Lung (tissue), 12 donors: ENCODE results near the gene SAA4. TPM values are rescaled to one million over a fixed set of nuclear protein-coding genes. Genes with fewer than 3 reads are reported as not detected.
"Not testable (repeated sequence)": the region's sequence is repeated elsewhere in the genome, so short reads cannot be mapped to it uniquely, and the experiment has no call there.

ENCODE experiments used
- ATAC-seq: fragments of 200-7000 bp; cut with Tn5 transposase; one replicate; pipeline ENCODE4 v1.9.1; 2020; ENCODE audit warnings: moderate number of reproducible peaks; ENCODE audit not compliant: insufficient read depth, low FRiP score
- DNase-seq, 3 donors: peaks; one replicate each; pipeline ENCODE4 v3.0.0-alpha.2; 2013 to 2017
- H3K27ac ChIP-seq, 2 donors: one replicate each; pipeline ENCODE4 v1.5.1; 2013; ENCODE audit warnings: mild to moderate bottlenecking in 2 of 2, moderate library complexity in 2 of 2, control low read depth in 1 of 2, inconsistent platforms in 1 of 2, low read depth in 1 of 2, low read length in 1 of 2
- H3K27me3 ChIP-seq, 3 donors: one replicate each; pipeline ENCODE4 v1.5.1; 2013; ENCODE audit warnings: low read length in 2 of 3; ENCODE audit not compliant: control insufficient read depth in 3 of 3, insufficient read depth in 3 of 3
- H3K36me3 ChIP-seq, 4 donors: one replicate each; pipeline ENCODE4 v1.5.1; 2013; ENCODE audit warnings: low read length in 4 of 4, mild to moderate bottlenecking in 1 of 4, moderate library complexity in 1 of 4; ENCODE audit not compliant: control insufficient read depth in 4 of 4, insufficient read depth in 4 of 4
- H3K4me1 ChIP-seq, 5 donors: one replicate each; pipeline ENCODE4 v1.5.1; 2013; ENCODE audit warnings: low read length in 5 of 5, mild to moderate bottlenecking in 2 of 5, moderate library complexity in 1 of 5; ENCODE audit not compliant: control insufficient read depth in 5 of 5, insufficient read depth in 5 of 5
- H3K4me3 ChIP-seq: one replicate; pipeline ENCODE4 v1.5.1; 2013; ENCODE audit warnings: mild to moderate bottlenecking, control low read depth, moderate library complexity
- H3K9ac ChIP-seq, 2 donors: one replicate each; pipeline ENCODE4 v1.5.1; 2013; ENCODE audit warnings: low read length in 2 of 2, control low read depth in 1 of 2; ENCODE audit not compliant: insufficient read depth in 1 of 2
- H3K9me3 ChIP-seq, 4 donors: one replicate each; pipeline ENCODE4 v1.5.1; 2013; ENCODE audit warnings: low read length in 3 of 4, mild to moderate bottlenecking in 1 of 4, moderate library complexity in 1 of 4; ENCODE audit not compliant: control insufficient read depth in 4 of 4, insufficient read depth in 3 of 4
- WGBS, 2 donors: extraction: QIAGEN DNeasy Blood & Tissue Kit; methylation state at CpG; one replicate each; pipeline ENCODE4 v1.1.7; 2013; 5-methylcytosine and 5-hydroxymethylcytosine counted together
- polyA plus RNA-seq, 2 donors: library from polyadenylated mRNA; stranded (reverse); fragments of 200-250 nt; gene quantifications; one replicate each; pipeline ENCODE4 v1.2.1, GENCODE V29; 2013
- total RNA-seq, 2 donors: library from RNA; depleted of rRNA in 1 of 2; stranded (reverse); fragments of >200 nt in 1 of 2; gene quantifications; one replicate each; pipeline ENCODE4 v1.2.1, GENCODE V29; 2014 to 2021
- TF ChIP-seq, protein P1 (sequence below): IDR thresholded peaks from 2 replicates; pipeline ENCODE4 v1.5.1; 2012; ENCODE audit warnings: mild to moderate bottlenecking; ENCODE audit errors: control extremely low read depth, extremely low read depth
- donor health status: control.
- donor health status: control.
- donor health status: Bipolar disorder and iron deficiency.
- donor health status: healthy.
- donor health status: DM: yes; HTN: yes; CAD: no.

SAA4 gene
- total and polyA plus RNA-seq, 4 donors, result 0.39 to 6.4 (median 3.8) TPM; not detected in 1

- 22 to 48% methylated on average over 1 of the region's 1 CpG for WGBS, 2 donors
- no peak for ATAC-seq
- Histone ChIP-seq H3K4me3 (no peak overlapping the region), H3K9me3 (no peaks in the 10 kb centered on the region), H3K36me3 (no peaks in the 10 kb centered on the region), H3K27ac (no peak overlapping the region), H3K27me3 (peaks cover 0 to 4% (median 0%) of the 10 kb centered on the region in 3 donors), H3K4me1 (peaks cover 0 to 5% (median 0%) of the 10 kb centered on the region in 5 donors), H3K9ac (no peak overlapping the region)
- TF ChIP-seq, protein P1, sequence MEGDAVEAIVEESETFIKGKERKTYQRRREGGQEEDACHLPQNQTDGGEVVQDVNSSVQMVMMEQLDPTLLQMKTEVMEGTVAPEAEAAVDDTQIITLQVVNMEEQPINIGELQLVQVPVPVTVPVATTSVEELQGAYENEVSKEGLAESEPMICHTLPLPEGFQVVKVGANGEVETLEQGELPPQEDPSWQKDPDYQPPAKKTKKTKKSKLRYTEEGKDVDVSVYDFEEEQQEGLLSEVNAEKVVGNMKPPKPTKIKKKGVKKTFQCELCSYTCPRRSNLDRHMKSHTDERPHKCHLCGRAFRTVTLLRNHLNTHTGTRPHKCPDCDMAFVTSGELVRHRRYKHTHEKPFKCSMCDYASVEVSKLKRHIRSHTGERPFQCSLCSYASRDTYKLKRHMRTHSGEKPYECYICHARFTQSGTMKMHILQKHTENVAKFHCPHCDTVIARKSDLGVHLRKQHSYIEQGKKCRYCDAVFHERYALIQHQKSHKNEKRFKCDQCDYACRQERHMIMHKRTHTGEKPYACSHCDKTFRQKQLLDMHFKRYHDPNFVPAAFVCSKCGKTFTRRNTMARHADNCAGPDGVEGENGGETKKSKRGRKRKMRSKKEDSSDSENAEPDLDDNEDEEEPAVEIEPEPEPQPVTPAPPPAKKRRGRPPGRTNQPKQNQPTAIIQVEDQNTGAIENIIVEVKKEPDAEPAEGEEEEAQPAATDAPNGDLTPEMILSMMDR, result no peak
- no peak for DNase-seq
Observed at GRCh38 chr11:18264677-18265555, 28.3 kb upstream of the SAA4 start.

DNA sequence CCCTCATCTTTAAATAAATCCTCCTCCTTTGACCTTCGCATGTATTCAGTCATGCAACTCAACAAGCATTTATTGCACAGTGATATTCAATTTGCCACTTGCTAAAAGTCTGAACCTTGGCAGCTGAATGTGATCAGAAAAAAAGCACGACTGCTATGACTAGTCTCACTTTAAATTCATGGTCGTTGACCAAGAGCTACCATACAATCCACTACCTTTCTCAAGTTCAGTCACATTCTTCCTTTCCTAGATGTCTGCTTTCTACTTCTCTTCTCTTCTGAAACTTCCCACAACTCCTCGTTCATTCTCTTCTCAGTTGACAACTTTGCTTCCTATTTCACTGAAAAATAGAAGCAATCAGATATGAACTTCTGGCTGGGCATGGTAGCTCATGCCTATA lies 27.4 kb upstream of the SAA4 start:
- Histone ChIP-seq H3K9ac (no peak overlapping the region), H3K27ac (no peak overlapping the region), H3K9me3 (no peaks in the 10 kb centered on the region), H3K27me3 (peaks cover 0 to 4% (median 0%) of the 10 kb centered on the region in 3 donors), H3K4me1 (peaks cover 0 to 5% (median 0%) of the 10 kb centered on the region in 5 donors), H3K4me3 (no peak overlapping the region), H3K36me3 (no peaks in the 10 kb centered on the region)
- 72 to 78% methylated on average over 4 of the region's 4 CpGs for WGBS, 2 donors
- ATAC-seq, result no peak
- DNase-seq, result no peak
- TF ChIP-seq, protein P1, result no peak

DNA sequence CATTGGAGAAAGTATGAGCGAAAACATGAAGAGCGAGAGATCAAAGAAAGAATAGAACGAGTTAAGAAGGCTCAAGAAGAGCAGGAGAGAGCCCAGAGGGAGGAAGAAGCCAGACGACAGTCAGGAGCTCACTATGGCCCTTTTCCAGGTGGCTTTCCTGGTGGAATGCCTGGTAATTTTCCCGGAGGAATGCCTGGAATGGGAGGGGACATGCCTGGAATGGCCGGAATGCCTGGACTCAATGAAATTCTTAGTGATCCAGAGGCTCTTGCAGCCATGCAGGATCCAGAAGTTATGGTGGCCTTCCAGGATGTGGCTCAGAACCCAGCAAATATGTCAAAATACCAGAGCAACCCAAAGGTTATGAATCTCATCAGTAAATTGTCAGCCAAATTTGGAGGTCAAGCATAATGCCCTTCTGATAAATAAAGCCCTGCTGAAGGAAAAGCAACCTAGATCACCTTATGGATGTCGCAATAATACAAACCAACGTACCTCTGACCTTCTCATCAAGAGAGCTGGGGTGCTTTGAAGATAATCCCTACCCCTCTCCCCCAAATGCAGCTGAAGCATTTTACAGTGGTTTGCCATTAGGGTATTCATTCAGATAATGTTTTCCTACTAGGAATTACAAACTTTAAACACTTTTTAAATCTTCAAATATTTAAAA lies 26.2 kb upstream of the SAA4 start:
- H3K9me3 ChIP-seq, ATAC-seq, H3K9ac ChIP-seq, H3K27ac ChIP-seq, H3K27me3 ChIP-seq, H3K4me3 ChIP-seq, DNase-seq, H3K36me3 ChIP-seq, H3K4me1 ChIP-seq: not testable (repeated sequence)
- 74 to 82% methylated on average over 8 of the region's 8 CpGs for WGBS, 2 donors

GRCh38 chr11:18261721-18262120 lies 25.1 kb upstream of the SAA4 start:
- peaks cover 0 to 4% (median 0%) of the 10 kb centered on the region in 3 donors for H3K27me3 ChIP-seq
- no peaks in the 10 kb centered on the region for H3K9me3 ChIP-seq
- no peak for ATAC-seq
- no peak overlapping the region for H3K9ac ChIP-seq
- WGBS, 2 donors, result 94 to 99% methylated on average over 14 of the region's 14 CpGs
- TF ChIP-seq, protein P1, result no peak
- H3K27ac ChIP-seq, result no peak overlapping the region
- H3K4me1 ChIP-seq, result peaks cover 0 to 5% (median 0%) of the 10 kb centered on the region in 5 donors
- no peaks in the 10 kb centered on the region for H3K36me3 ChIP-seq
- DNase-seq, result no peak
- H3K4me3 ChIP-seq, result no peak overlapping the region
